ENCODE results near the gene SIK1.
"Not testable (repeated sequence)": the region's sequence is repeated elsewhere in the genome, so short reads cannot be mapped to it uniquely, and the experiment has no call there.

DNA sequence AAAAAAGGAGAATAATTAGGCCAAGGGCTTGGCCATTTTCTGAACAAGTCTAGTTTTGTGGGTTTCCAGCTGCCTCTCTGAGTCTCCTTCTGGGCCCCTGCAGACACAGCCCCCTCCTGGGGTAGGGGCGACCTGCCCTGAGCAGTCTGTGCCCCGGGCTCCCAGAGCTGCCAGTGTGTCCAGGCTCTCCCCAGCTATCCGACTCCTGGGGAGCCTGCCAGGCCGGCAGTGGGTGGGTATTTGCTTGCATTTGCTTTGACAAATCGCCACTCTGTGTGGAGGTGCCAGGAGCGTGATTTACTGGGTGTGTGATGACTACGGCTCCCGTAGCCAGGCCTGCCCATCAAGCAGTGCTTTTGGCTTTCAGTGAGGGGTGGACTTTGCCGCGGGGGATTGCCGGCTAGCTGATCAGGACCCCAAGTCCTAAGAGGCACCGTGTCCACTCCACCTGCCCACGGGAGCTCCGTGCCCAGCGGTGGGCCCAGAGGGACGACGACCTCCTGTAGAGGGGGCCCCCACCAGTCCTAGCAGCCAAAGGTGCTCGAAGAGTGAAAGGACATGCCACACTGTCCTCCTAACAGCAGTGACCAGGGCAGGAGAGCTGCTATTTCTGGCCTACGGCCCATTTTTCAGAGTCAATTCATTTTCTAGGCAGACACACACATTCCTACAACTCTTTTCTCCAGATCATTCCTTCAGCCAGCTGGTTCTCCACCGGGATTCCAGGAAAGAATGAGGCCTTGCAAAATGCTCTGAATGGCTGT is 36.7 kb upstream of the SIK1 start:
- TF ChIP-seq, protein P1, sequence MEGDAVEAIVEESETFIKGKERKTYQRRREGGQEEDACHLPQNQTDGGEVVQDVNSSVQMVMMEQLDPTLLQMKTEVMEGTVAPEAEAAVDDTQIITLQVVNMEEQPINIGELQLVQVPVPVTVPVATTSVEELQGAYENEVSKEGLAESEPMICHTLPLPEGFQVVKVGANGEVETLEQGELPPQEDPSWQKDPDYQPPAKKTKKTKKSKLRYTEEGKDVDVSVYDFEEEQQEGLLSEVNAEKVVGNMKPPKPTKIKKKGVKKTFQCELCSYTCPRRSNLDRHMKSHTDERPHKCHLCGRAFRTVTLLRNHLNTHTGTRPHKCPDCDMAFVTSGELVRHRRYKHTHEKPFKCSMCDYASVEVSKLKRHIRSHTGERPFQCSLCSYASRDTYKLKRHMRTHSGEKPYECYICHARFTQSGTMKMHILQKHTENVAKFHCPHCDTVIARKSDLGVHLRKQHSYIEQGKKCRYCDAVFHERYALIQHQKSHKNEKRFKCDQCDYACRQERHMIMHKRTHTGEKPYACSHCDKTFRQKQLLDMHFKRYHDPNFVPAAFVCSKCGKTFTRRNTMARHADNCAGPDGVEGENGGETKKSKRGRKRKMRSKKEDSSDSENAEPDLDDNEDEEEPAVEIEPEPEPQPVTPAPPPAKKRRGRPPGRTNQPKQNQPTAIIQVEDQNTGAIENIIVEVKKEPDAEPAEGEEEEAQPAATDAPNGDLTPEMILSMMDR (IDR thresholded peaks at IDR 0.05; ENCODE audit: insufficient read depth, low read length): not testable (repeated sequence)
- TF ChIP-seq POLR2AphosphoS5 (IDR thresholded peaks at IDR 0.05; ENCODE audit: low read depth); GABPA (IDR thresholded peaks at IDR 0.05; ENCODE audit: low read depth); SPI1 (IDR thresholded peaks at IDR 0.05; ENCODE audit: borderline replicate concordance, low read depth): not testable (repeated sequence)
